ENCODE data around the gene SYNM. TPM values are rescaled to one million over a fixed set of nuclear protein-coding genes. Genes with fewer than 3 reads are reported as not detected.

Gene SYNM
- total and polyA plus RNA-seq, 2 of the 8 experiments (the other 6 are each of a cell fraction or from before 2014, with no cell fraction given), result 0.89 to 2.0 TPM

DNA sequence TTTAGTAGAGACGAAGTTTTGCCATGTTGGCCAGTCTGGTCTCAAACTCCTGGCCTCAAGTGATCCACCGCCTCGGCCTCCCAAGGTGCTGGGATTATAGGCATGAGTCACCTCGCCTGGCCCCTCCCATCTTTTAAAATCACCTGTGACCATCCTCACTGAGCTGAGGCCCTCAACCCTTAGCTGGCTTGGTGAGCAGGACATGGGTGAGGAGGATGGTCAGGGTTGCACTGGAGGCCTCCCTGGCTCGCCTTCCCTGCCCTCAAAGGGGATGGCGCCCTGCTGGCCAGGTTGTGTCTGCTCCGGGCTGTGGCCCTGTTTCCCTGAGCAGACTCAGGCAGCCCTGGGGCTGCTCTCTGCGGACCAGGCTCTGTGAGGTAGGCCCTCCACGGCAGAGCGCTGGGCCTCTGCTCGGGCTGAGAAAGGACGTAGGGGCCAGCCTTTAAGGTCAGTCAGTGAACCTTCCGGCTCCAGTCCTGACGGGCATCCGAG lies 33.7 kb downstream of the SYNM start:
- no peak for DNase-seq (ENCODE audit: low read depth in 1 of 2, low spot score in 2 of 2)
- Histone ChIP-seq H4K5ac (ENCODE audit: insufficient read length, low read depth, low read length) (no peak overlapping the region), H3K27ac (ENCODE audit: low read depth, low read length) (no peak overlapping the region), H2BK20ac (ENCODE audit: low read length) (no peak overlapping the region), H2BK12ac (ENCODE audit: low read depth, low read length) (no peak overlapping the region), H2AFZ (ENCODE audit: low read length) (no peak overlapping the region), H3K56ac (replicated peaks; ENCODE audit: insufficient read length, low read depth, low read length) (no peak overlapping the region), H3K18ac (ENCODE audit: extremely low read depth, low read length) (peak overlapping the region; percentile 9; the same call in 1 of the 2 replicates), H4K20me1 (replicated peaks in 1 of 2; ENCODE audit: control insufficient read depth in 1 of 2, insufficient read depth in 2 of 2, low read length in 2 of 2) (no peaks in the 10 kb centered on the region), H3K79me2 (ENCODE audit: control insufficient read depth in 1 of 2, insufficient read depth in 2 of 2, low read length in 2 of 2) (no peaks in the 10 kb centered on the region), H3K23ac (ENCODE audit: insufficient read length) (no peak overlapping the region), H3K36me3 (ENCODE audit: control insufficient read depth in 2 of 4, insufficient read depth in 4 of 4, low read length in 3 of 4) (no peaks in the 10 kb centered on the region), H4K91ac (replicated peaks; ENCODE audit: insufficient read length, low read length) (no peak overlapping the region), H3K14ac (ENCODE audit: insufficient read length) (no peak overlapping the region), H3K4me1 (replicated peaks in 1 of 4; ENCODE audit: control insufficient read depth in 3 of 4, insufficient read depth in 4 of 4, low read length in 3 of 4) (peaks cover 3 to 24% (median 13%) of the 10 kb centered on the region in 4 experiments), H3K23me2 (ENCODE audit: low read depth, low read length) (no peaks in the 10 kb centered on the region), H3K4me2 (ENCODE audit: insufficient read depth in 1 of 2, low read depth in 2 of 2, low read length in 2 of 2) (no peak overlapping the region), H3K27me3 (replicated peaks in 1 of 4; ENCODE audit: control insufficient read depth in 3 of 4, extremely low read depth in 1 of 4, insufficient read depth in 3 of 4, low read length in 3 of 4) (no peaks in the 10 kb centered on the region), H3K79me1 (ENCODE audit: low read depth, low read length) (no peaks in the 10 kb centered on the region), H2BK5ac (ENCODE audit: low read depth, low read length) (no peak overlapping the region), H2AK5ac (ENCODE audit: low read depth, low read length) (no peak overlapping the region), H3K9ac (replicated peaks in 1 of 4; ENCODE audit: extremely low read depth in 1 of 4, low read depth in 3 of 4, low read length in 3 of 4) (no peak overlapping the region), H2BK15ac (ENCODE audit: low read length) (no peak overlapping the region), H3K9me3 (ENCODE audit: insufficient read depth in 2 of 2, low read depth in 1 of 2, low read length in 1 of 2) (no peaks in the 10 kb centered on the region), H2BK120ac (replicated peaks; ENCODE audit: low read depth, low read length) (no peak overlapping the region), H3K4me3 (ENCODE audit: extremely low read depth in 1 of 4, insufficient read depth in 2 of 4, low read depth in 3 of 4, low read length in 4 of 4) (no peak overlapping the region), H3K4ac (replicated peaks; ENCODE audit: insufficient read length, low read depth, low read length) (no peak overlapping the region), H4K8ac (ENCODE audit: extremely low read depth, insufficient read depth, low read length) (no peak overlapping the region)
- TF ChIP-seq SIX5 (IDR thresholded peaks at IDR 0.05; ENCODE audit: low read depth, low read length) (no peak), BRCA1 (IDR thresholded peaks at IDR 0.05; ENCODE audit: low read depth, low read length) (no peak), TAF7 (optimal IDR thresholded peaks at IDR 0.05; ENCODE audit: borderline replicate concordance, low read depth, low read length) (no peak), CBX8 (IDR thresholded peaks at IDR 0.05; ENCODE audit: borderline replicate concordance, low read depth, low read length) (no peak), NRF1 (IDR thresholded peaks at IDR 0.05; ENCODE audit: low read depth, low read length) (no peak), HDAC6 (IDR thresholded peaks at IDR 0.05; ENCODE audit: low read depth, low read length) (no peak), SAP30 (IDR thresholded peaks at IDR 0.05; ENCODE audit: insufficient read depth, insufficient replicate concordance, low read length) (no peak), KDM5A (IDR thresholded peaks at IDR 0.05; ENCODE audit: low read length) (no peak), HDAC2 (IDR thresholded peaks at IDR 0.05; ENCODE audit: borderline replicate concordance in 1 of 2, low read depth in 2 of 2, low read length in 2 of 2) (no peak)
- POLR2A ChIA-PET (ENCODE audit: partially characterized antibody), result no interaction called here
- FAIRE-seq, result no peak
- CTCF ChIA-PET (ENCODE audit: partially characterized antibody), result interaction anchor here (0.9 to 1.4 kb wide), 2 partner anchors 20 to 31 kb away, joined by 3 read pairs; no protein-coding TSS in a partner anchor
- WGBS, 2 experiments (ENCODE audit: extremely low coverage in 1 of 2, insufficient coverage in 1 of 2, insufficient read length in 1 of 2, insufficient replicate concordance in 2 of 2, low coverage in 1 of 2, low lambda C conversion rate in 2 of 2, missing lambda C conversion rate in 1 of 2), result 89% methylated on average over 15 of the region's 15 CpGs; no CpG with 5 or more reads in 1 of the 2 experiments
